SK-N-SH (cell line): ENCODE results near the gene ATR. TPM values are rescaled to one million over a fixed set of nuclear protein-coding genes. Genes with fewer than 3 reads are reported as not detected.
"Not testable (repeated sequence)": the region's sequence is repeated elsewhere in the genome, so short reads cannot be mapped to it uniquely, and the experiment has no call there.

ENCODE experiments used
- CTCF ChIA-PET: fragments of 300-600, 350-600 bp; formaldehyde crosslinking; extraction: SDS; loops from one replicate; lab custom pipeline; 2021; lab: Yijun Ruan, JAX
- POLR2A ChIA-PET: fragments of 350-600 bp; sonication (Branson Sonifier 250); formaldehyde crosslinking; extraction: SDS; loops from one replicate; lab custom pipeline; 2020; ENCODE audit warnings: antibody characterized with exemption, inconsistent platforms; lab: Yijun Ruan, JAX
- DNase-seq: peaks from one replicate; pipeline ENCODE4 v3.0.0; 2012
- H2AFZ ChIP-seq: fragments of 200-600 bp; sonication (generic); 2 replicates; pipeline ENCODE4 v1.8.1; 2016; ENCODE audit warnings: antibody characterized with exemption, mild to moderate bottlenecking, low read depth
- H3F3A ChIP-seq: fragments of 200-600 bp; sonication (generic); replicated peaks from 2 replicates; pipeline ENCODE3; 2016; ENCODE audit warnings: antibody characterized with exemption, mild to moderate bottlenecking; ENCODE audit not compliant: insufficient read depth
- H3K27ac ChIP-seq, 2 experiments: fragments of 200-500 bp in 1 of 2; fragments of 200-600 bp in 1 of 2; sonication (Bioruptor generic) in 1 of 2; sonication (generic), shearing (Covaris generic) in 1 of 2; 2 replicates each; pipeline versions ENCODE4 v1.5.1 to v1.6.1; 2014 to 2016; ENCODE audit warnings: low read depth in 2 of 2, inconsistent platforms in 1 of 2, low read length in 1 of 2, mild to moderate bottlenecking in 1 of 2, mixed read lengths in 1 of 2
- H3K27me3 ChIP-seq: fragments of 200-600 bp; sonication (generic), shearing (Covaris generic); 2 replicates; pipeline ENCODE4 v1.6.1; 2016; ENCODE audit warnings: mixed run types; ENCODE audit not compliant: insufficient read depth
- H3K36me3 ChIP-seq, 2 experiments: fragments of 200-500 bp in 1 of 2; fragments of 200-600 bp in 1 of 2; sonication (Bioruptor generic) in 1 of 2; sonication (generic) in 1 of 2; replicated peaks in 1 of 2; 2 replicates each; pipeline versions ENCODE3 to v1.5.1; 2014 to 2016; ENCODE audit warnings: low read length in 1 of 2, mild to moderate bottlenecking in 1 of 2; ENCODE audit not compliant: insufficient read depth in 2 of 2, control insufficient read depth in 1 of 2
- H3K4me1 ChIP-seq, 2 experiments: fragments of 200-500 bp in 1 of 2; fragments of 200-600 bp in 1 of 2; sonication (Bioruptor generic) in 1 of 2; sonication (generic), shearing (Covaris generic) in 1 of 2; 2 replicates each; pipeline versions ENCODE4 v1.5.1 to v1.6.1; 2014 to 2016; ENCODE audit warnings: low read depth in 1 of 2, low read length in 1 of 2, mixed run types in 1 of 2; ENCODE audit not compliant: insufficient read depth in 2 of 2, control insufficient read depth in 1 of 2
- H3K4me2 ChIP-seq: fragments of 200-600 bp; sonication (generic), shearing (Covaris generic); 2 replicates; pipeline ENCODE4 v1.6.1; 2017; ENCODE audit warnings: mixed run types
- H3K4me3 ChIP-seq, 2 experiments: fragments of 200-500 bp in 1 of 2; fragments of 200-600 bp in 1 of 2; sonication (Bioruptor generic) in 1 of 2; sonication (generic), shearing (Covaris generic) in 1 of 2; 2 replicates each; pipeline versions ENCODE4 v1.5.1 to v1.8.1; 2014 to 2016; ENCODE audit warnings: low read depth in 2 of 2, inconsistent platforms in 1 of 2, low read length in 1 of 2, mild to moderate bottlenecking in 1 of 2, mixed read lengths in 1 of 2, moderate library complexity in 1 of 2
- H3K79me2 ChIP-seq: fragments of 200-600 bp; sonication (generic); 2 replicates; pipeline ENCODE4 v1.8.1; 2017; ENCODE audit warnings: mild to moderate bottlenecking; ENCODE audit not compliant: insufficient read depth
- H3K9ac ChIP-seq: fragments of 200-600 bp; sonication (generic); 2 replicates; pipeline ENCODE4 v1.6.1; 2017; ENCODE audit warnings: mixed run types
- H3K9me2 ChIP-seq: fragments of 200-600 bp; sonication (generic); 2 replicates; pipeline ENCODE4 v1.6.1; 2017; ENCODE audit warnings: mixed run types
- H3K9me3 ChIP-seq: fragments of 200-600 bp; sonication (generic); 2 replicates; pipeline ENCODE4 v1.6.1; 2017; ENCODE audit warnings: mixed run types, mild to moderate bottlenecking, moderate library complexity
- H4K20me1 ChIP-seq: fragments of 200-600 bp; sonication (generic); 2 replicates; pipeline ENCODE4 v1.6.1; 2017; ENCODE audit warnings: mild to moderate bottlenecking, mixed run types; ENCODE audit not compliant: insufficient read depth
- FOXM1 ChIP-seq: IDR thresholded peaks from 2 replicates; pipeline ENCODE4 v1.4.0; 2012; ENCODE audit warnings: low read depth, mild to moderate bottlenecking
- GATA2 ChIP-seq: sonication (generic); formaldehyde crosslinking; IDR thresholded peaks from 2 replicates; pipeline ENCODE4 v1.5.0; 2020; ENCODE audit warnings: mild to moderate bottlenecking, missing genetic modification reagents
- MXI1 ChIP-seq: IDR thresholded peaks from 2 replicates; pipeline ENCODE4 v1.6.1; 2012; ENCODE audit warnings: mild to moderate bottlenecking, low read depth, low read length, improper control_type of control experiment
- NFIC ChIP-seq: IDR thresholded peaks from 2 replicates; pipeline ENCODE4 v1.4.0; 2012; ENCODE audit warnings: borderline replicate concordance
- RCOR1 ChIP-seq: fragments of 150-350 bp; IDR thresholded peaks from 2 replicates; pipeline ENCODE4 v1.6.1; 2017; ENCODE audit warnings: antibody characterized with exemption, low read length
- RXRA ChIP-seq: IDR thresholded peaks from 2 replicates; pipeline ENCODE4 v1.4.0; 2012; ENCODE audit warnings: low read depth, mild to moderate bottlenecking, borderline replicate concordance
- SIN3A ChIP-seq: IDR thresholded peaks from 2 replicates; pipeline ENCODE4 v1.6.1; 2012; ENCODE audit warnings: low read depth, mild to moderate bottlenecking, low read length, moderate library complexity, borderline replicate concordance
- TAF1 ChIP-seq: IDR thresholded peaks from 2 replicates; pipeline ENCODE4 v1.6.1; 2012; ENCODE audit warnings: low read depth, mild to moderate bottlenecking, low read length, moderate library complexity, borderline replicate concordance
- TCF12 ChIP-seq: IDR thresholded peaks from 2 replicates; pipeline ENCODE4 v1.4.0; 2012
- USF2 ChIP-seq: fragments of 150-350 bp; IDR thresholded peaks from 2 replicates; pipeline ENCODE4 v1.6.1; 2017; ENCODE audit warnings: antibody characterized with exemption, low read length, low read depth, borderline replicate concordance
- ZBTB33 ChIP-seq: IDR thresholded peaks from 2 replicates; pipeline ENCODE4 v1.4.0; 2012; ENCODE audit warnings: low read depth, borderline replicate concordance
- WGBS: methylation state at CpG from one replicate; pipeline ENCODE4 v1.1.6; 2017; ENCODE audit warnings: low lambda C conversion rate; 5-methylcytosine and 5-hydroxymethylcytosine counted together
- polyA plus RNA-seq, 3 experiments: library from polyadenylated mRNA; depleted of rRNA; stranded (reverse); fragments of >200 nt; gene quantifications; 2 replicates each; pipeline ENCODE4 v1.2.3, GENCODE V29; 2012

The ATR gene
- polyA plus RNA-seq, 1 of the 3 experiments (the other 2 are of a cell fraction) = 7.3 TPM

- Histone ChIP-seq H3K4me1 (peaks cover 5 to 7% of the 10 kb centered on the region in 2 experiments; a peak in 3 of 4 replicates), H3K27me3 (no peaks in the 10 kb centered on the region), H3K9me2 (no peaks in the 10 kb centered on the region), H4K20me1 (no peaks in the 10 kb centered on the region), H3K27ac (peak overlapping the region in 1 of 2 experiments; percentile 77; a peak in 2 of 4 replicates), H3K36me3 (no peaks in the 10 kb centered on the region), H3K4me3 (peak overlapping the region in 1 of 2 experiments; percentile 76; a peak in 1 of 4 replicates), H3K9me3 (no peaks in the 10 kb centered on the region)
- WGBS = 58% methylated on average over 1 of the region's 1 CpG
- POLR2A ChIA-PET = no interaction called here
- TF ChIP-seq TCF12 (no peak), MXI1 (no peak)
- TF ChIP-seq, all 33 proteins: peak for 0
- peaks cover 10% of the 10 kb centered on the region for H3F3A ChIP-seq
- CTCF ChIA-PET = interaction anchor here (1.5 kb wide), 1 partner anchor 400 kb away, joined by 4 read pairs; no protein-coding TSS in a partner anchor
- peak overlapping the region; percentile 84 for H3K4me2 ChIP-seq
- DNase-seq = no peak
- peak overlapping the region; percentile 92 for H2AFZ ChIP-seq
- H3K79me2 ChIP-seq = no peaks in the 10 kb centered on the region
- H3K9ac ChIP-seq = peak overlapping the region; percentile 73; the same call in 1 of the 2 replicates
Measured at GRCh38 chr3:142595141-142595540, 16.6 kb upstream of the ATR start.

GRCh38 chr3:142592268-142592667 is 13.7 kb upstream of the ATR start:
- WGBS = 92% methylated on average over 7 of the region's 7 CpGs
- H3K4me3 ChIP-seq, H3K4me1 ChIP-seq, DNase-seq, H3K4me2 ChIP-seq, H3K36me3 ChIP-seq, H3K9me2 ChIP-seq, H3K27ac ChIP-seq, H2AFZ ChIP-seq, H3K9ac ChIP-seq, H3K79me2 ChIP-seq, H3K9me3 ChIP-seq, H4K20me1 ChIP-seq, H3K27me3 ChIP-seq: not testable (repeated sequence)
- H3F3A ChIP-seq = peaks cover 10% of the 10 kb centered on the region
- POLR2A ChIA-PET = interaction anchor here (1.0 kb wide), 1 partner anchor 14 kb away, joined by 3 read pairs; the partner anchor contains the start of gene ATR
- CTCF ChIA-PET = interaction anchor here (0.9 to 1.6 kb wide), 3 partner anchors 9 to 236 kb away, joined by 3 to 4 read pairs (median 3); no protein-coding TSS in a partner anchor

GRCh38 chr3:142588703-142589102 is 10.2 kb upstream of the ATR start:
- Histone ChIP-seq H3K4me1 (no peaks in the 10 kb centered on the region), H3K4me2 (no peak overlapping the region), H3K79me2 (no peaks in the 10 kb centered on the region), H3K9me2 (no peaks in the 10 kb centered on the region), H4K20me1 (no peaks in the 10 kb centered on the region), H3K9ac (no peak overlapping the region), H3F3A (no peaks in the 10 kb centered on the region), H3K9me3 (no peaks in the 10 kb centered on the region), H3K36me3 (no peaks in the 10 kb centered on the region), H3K27ac (no peak overlapping the region), H3K27me3 (no peaks in the 10 kb centered on the region), H2AFZ (no peak overlapping the region), H3K4me3 (no peak overlapping the region)
- TF ChIP-seq USF2 (no peak), GATA2 (CRISPR knock-in tag) (no peak), NFIC (no peak), SIN3A (no peak), RCOR1 (no peak), RXRA (no peak), FOXM1 (no peak), TAF1 (no peak), ZBTB33 (no peak)
- POLR2A ChIA-PET = no interaction called here
- CTCF ChIA-PET = interaction anchor here (1.8 to 3.0 kb wide), 4 partner anchors 240 to 405 kb away, joined by 9 to 22 read pairs (median 16); no protein-coding TSS in a partner anchor
- 67% methylated on average over 1 of the region's 1 CpG for WGBS
- DNase-seq = no peak
